Glutamatergic neuron (in vitro differentiated cells): ENCODE results near the gene GABRB1. TPM values are rescaled to one million over a fixed set of nuclear protein-coding genes. Genes with fewer than 3 reads are reported as not detected.

ENCODE experiments used
- DNase-seq: peaks from one replicate; pipeline ENCODE4 v3.0.0; 2022
- H3K27ac Mint-ChIP-seq: one replicate; pipeline ENCODE4 v1.8.0; 2020; ENCODE audit warnings: mild to moderate bottlenecking, mixed read lengths, inconsistent platforms; ENCODE audit not compliant: unreplicated experiment
- H3K27me3 Mint-ChIP-seq: one replicate; pipeline ENCODE4 v1.8.0; 2020; ENCODE audit warnings: mild to moderate bottlenecking, moderate library complexity, mixed read lengths, inconsistent platforms; ENCODE audit not compliant: unreplicated experiment
- H3K36me3 Mint-ChIP-seq: one replicate; pipeline ENCODE4 v1.8.0; 2020; ENCODE audit warnings: mild to moderate bottlenecking, mixed read lengths, inconsistent platforms; ENCODE audit not compliant: unreplicated experiment
- H3K4me1 Mint-ChIP-seq: one replicate; pipeline ENCODE4 v1.8.0; 2020; ENCODE audit warnings: mild to moderate bottlenecking, low read depth, mixed read lengths, inconsistent platforms; ENCODE audit not compliant: unreplicated experiment
- H3K4me3 Mint-ChIP-seq: one replicate; pipeline ENCODE4 v1.8.0; 2020; ENCODE audit warnings: mild to moderate bottlenecking, mixed read lengths, inconsistent platforms; ENCODE audit not compliant: unreplicated experiment
- H3K9me3 Mint-ChIP-seq: one replicate; pipeline ENCODE4 v1.8.0; 2020; ENCODE audit warnings: mild to moderate bottlenecking, moderate library complexity, mixed read lengths, inconsistent platforms; ENCODE audit not compliant: unreplicated experiment
- total RNA-seq: library from RNA; stranded (reverse); fragmentation: NEBNext Ultra II Directional; extraction: Animal tissue kit (Norgen Biotek cat#: 25700); gene quantifications from one replicate; pipeline ENCODE4 v1.2.1, GENCODE V29; 2021; ENCODE audit not compliant: unreplicated experiment
- TF ChIP-seq, protein P1 (sequence below): fragments of 200-600 bp; sonication (generic); IDR thresholded peaks from one replicate; pipeline ENCODE4 v1.5.0; 2021; ENCODE audit not compliant: partially characterized antibody, unreplicated experiment

GABRB1 gene
- total RNA-seq, 1 donor from 2014 or later = 4.9 TPM

GRCh38 chr4:47075919-47076318, 44.6 kb downstream of the GABRB1 start:
- Mint-ChIP-seq H3K27ac (no peak overlapping the region), H3K4me1 (peaks cover 12% of the 10 kb centered on the region), H3K36me3 (no peaks in the 10 kb centered on the region), H3K9me3 (no peaks in the 10 kb centered on the region), H3K27me3 (peaks cover 4% of the 10 kb centered on the region), H3K4me3 (no peak overlapping the region)
- TF ChIP-seq, protein P1, sequence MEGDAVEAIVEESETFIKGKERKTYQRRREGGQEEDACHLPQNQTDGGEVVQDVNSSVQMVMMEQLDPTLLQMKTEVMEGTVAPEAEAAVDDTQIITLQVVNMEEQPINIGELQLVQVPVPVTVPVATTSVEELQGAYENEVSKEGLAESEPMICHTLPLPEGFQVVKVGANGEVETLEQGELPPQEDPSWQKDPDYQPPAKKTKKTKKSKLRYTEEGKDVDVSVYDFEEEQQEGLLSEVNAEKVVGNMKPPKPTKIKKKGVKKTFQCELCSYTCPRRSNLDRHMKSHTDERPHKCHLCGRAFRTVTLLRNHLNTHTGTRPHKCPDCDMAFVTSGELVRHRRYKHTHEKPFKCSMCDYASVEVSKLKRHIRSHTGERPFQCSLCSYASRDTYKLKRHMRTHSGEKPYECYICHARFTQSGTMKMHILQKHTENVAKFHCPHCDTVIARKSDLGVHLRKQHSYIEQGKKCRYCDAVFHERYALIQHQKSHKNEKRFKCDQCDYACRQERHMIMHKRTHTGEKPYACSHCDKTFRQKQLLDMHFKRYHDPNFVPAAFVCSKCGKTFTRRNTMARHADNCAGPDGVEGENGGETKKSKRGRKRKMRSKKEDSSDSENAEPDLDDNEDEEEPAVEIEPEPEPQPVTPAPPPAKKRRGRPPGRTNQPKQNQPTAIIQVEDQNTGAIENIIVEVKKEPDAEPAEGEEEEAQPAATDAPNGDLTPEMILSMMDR = no peak
- DNase-seq = no peak

GRCh38 chr4:47084111-47084510, 52.7 kb downstream of the GABRB1 start:
- H3K27me3 Mint-ChIP-seq = peaks cover 7% of the 10 kb centered on the region
- no peak for DNase-seq
- H3K27ac Mint-ChIP-seq = peak overlapping the region; percentile 94
- TF ChIP-seq, protein P1 = no peak
- H3K9me3 Mint-ChIP-seq = peaks cover 3% of the 10 kb centered on the region
- H3K4me1 Mint-ChIP-seq = peaks cover 54% of the 10 kb centered on the region
- H3K36me3 Mint-ChIP-seq = no peaks in the 10 kb centered on the region
- no peak overlapping the region for H3K4me3 Mint-ChIP-seq

DNA sequence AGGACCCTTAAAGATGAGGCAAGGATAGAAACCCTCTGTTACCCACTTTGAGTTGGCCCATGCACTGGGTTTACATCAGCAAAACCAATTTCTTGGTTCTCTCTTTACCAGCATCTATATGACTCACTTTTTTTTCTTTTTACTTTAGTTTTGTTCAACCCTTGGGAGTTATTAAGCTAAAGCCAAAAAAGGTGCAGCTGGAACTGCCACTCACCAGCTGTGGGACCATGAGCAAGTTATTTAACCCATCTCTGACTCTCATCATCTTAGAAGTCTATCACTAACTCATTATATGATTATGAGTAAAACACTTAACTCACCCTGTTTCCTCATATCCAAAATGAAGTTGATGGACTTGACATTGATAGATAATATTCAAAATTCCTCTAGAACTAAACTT, 53.4 kb downstream of the GABRB1 start:
- peaks cover 55% of the 10 kb centered on the region for H3K4me1 Mint-ChIP-seq
- H3K36me3 Mint-ChIP-seq = no peaks in the 10 kb centered on the region
- H3K27ac Mint-ChIP-seq = peak overlapping the region; percentile 94
- TF ChIP-seq, protein P1 = no peak
- H3K27me3 Mint-ChIP-seq = peaks cover 7% of the 10 kb centered on the region
- DNase-seq = no peak
- H3K4me3 Mint-ChIP-seq = no peak overlapping the region
- H3K9me3 Mint-ChIP-seq = peaks cover 3% of the 10 kb centered on the region

DNA sequence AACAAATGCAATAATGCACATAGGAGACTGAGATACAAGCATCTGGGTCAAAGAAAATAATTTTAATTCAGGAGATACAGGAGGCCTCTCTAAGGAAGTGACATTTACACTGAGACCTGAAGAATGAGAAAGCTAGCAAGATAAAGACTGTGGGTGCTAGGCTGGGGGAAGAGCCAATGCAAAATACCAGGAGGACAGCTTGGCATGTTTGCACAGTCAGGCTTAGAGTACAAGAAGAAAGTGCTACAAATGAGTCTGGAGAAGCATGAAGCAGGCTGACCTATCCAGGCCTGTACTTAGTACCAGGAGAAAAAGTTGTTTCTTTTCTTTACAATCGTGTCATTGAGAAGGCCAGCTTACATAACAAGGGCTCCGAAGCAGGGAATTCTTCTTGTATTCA, 56.9 kb downstream of the GABRB1 start:
- H3K9me3 Mint-ChIP-seq = peaks cover 5% of the 10 kb centered on the region
- peaks cover 5% of the 10 kb centered on the region for H3K27me3 Mint-ChIP-seq
- H3K4me1 Mint-ChIP-seq = peaks cover 50% of the 10 kb centered on the region
- peak overlapping the region; percentile 78 for H3K27ac Mint-ChIP-seq
- no peaks in the 10 kb centered on the region for H3K36me3 Mint-ChIP-seq
- DNase-seq = no peak
- H3K4me3 Mint-ChIP-seq = peak overlapping the region; percentile 6
- TF ChIP-seq, protein P1 = no peak

- H3K4me3 Mint-ChIP-seq = no peak overlapping the region
- DNase-seq = no peak
- peaks cover 2% of the 10 kb centered on the region for H3K9me3 Mint-ChIP-seq
- H3K4me1 Mint-ChIP-seq = peaks cover 25% of the 10 kb centered on the region
- peaks cover 2% of the 10 kb centered on the region for H3K27me3 Mint-ChIP-seq
- no peaks in the 10 kb centered on the region for H3K36me3 Mint-ChIP-seq
- peak overlapping the region; percentile 4 for H3K27ac Mint-ChIP-seq
- TF ChIP-seq, protein P1 = no peak
Measured at GRCh38 chr4:47095884-47096283, 64.5 kb downstream of the GABRB1 start.
